ENCODE results near the gene KRTAP2-1.

KRTAP2-1 gene

DNA sequence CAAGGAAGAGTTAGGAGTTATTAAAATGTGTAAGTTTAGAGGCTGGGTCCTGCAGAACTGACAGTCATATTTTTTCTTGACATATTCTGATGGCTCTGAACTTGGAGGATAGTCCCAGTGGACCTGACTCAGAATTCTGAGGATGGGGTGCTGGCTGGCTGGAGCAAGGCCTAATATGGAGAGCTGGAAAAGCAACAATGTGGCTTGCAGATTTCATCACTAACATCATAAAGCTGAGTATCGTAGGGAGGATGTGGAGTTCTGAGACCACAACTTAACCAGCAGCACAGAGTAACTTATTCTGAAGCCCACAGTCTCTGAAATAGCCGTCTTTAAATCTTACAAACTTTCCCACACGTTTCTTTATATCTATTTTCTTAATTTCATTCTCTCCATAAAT is 22.4 kb downstream of the KRTAP2-1 start:
- TF ChIP-seq, protein P1, sequence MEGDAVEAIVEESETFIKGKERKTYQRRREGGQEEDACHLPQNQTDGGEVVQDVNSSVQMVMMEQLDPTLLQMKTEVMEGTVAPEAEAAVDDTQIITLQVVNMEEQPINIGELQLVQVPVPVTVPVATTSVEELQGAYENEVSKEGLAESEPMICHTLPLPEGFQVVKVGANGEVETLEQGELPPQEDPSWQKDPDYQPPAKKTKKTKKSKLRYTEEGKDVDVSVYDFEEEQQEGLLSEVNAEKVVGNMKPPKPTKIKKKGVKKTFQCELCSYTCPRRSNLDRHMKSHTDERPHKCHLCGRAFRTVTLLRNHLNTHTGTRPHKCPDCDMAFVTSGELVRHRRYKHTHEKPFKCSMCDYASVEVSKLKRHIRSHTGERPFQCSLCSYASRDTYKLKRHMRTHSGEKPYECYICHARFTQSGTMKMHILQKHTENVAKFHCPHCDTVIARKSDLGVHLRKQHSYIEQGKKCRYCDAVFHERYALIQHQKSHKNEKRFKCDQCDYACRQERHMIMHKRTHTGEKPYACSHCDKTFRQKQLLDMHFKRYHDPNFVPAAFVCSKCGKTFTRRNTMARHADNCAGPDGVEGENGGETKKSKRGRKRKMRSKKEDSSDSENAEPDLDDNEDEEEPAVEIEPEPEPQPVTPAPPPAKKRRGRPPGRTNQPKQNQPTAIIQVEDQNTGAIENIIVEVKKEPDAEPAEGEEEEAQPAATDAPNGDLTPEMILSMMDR (conservative IDR thresholded peaks at IDR 0.05), result no peak

DNA sequence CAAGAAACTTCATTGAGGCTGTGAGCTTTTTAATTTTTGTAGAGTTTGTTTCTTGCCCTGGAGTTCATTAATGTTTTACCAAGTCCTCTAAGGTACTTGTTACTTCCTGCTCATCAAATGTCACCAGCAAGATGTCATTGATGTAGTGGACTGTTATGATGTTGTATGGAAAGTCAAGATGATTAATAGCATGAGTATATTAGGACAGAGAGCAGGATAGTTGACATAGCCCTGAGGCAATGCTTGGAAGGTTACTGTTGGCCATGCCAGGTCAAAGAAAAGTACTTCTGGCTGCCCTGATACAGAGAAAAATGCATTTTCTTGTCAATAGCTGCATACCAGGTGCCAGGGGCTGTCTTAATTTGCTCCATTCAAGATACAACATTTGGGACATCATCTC is 26.8 kb downstream of the KRTAP2-1 start:
- H3K27ac ChIP-seq, result no peak overlapping the region
- TF ChIP-seq, protein P1 (conservative IDR thresholded peaks at IDR 0.05), result no peak

More for the DNA sequence above, 22.4 kb downstream of the KRTAP2-1 start:
- H3K27ac ChIP-seq, result no peak overlapping the region

DNA sequence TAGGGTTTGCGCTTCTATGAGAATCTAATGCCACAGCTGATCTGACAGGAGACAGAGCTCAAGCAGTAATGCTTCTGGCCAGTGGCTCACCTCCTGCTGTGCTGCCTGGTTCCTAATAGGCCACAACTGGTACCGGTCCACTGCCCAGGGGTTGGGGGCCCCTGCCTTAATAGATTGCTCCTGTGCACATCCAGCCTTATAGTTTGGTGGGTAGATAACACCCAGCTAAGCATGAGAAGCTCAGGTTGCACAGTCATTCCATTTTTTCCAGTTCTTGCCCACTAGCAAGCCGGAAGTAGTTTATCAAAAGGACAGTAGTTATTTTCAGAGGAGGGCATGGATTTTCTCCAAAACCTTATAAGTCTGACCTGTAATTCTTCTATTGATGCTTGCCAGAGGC is 27.7 kb downstream of the KRTAP2-1 start:
- H3K27ac ChIP-seq, result no peak overlapping the region
- TF ChIP-seq, protein P1 (conservative IDR thresholded peaks at IDR 0.05), result no peak

DNA sequence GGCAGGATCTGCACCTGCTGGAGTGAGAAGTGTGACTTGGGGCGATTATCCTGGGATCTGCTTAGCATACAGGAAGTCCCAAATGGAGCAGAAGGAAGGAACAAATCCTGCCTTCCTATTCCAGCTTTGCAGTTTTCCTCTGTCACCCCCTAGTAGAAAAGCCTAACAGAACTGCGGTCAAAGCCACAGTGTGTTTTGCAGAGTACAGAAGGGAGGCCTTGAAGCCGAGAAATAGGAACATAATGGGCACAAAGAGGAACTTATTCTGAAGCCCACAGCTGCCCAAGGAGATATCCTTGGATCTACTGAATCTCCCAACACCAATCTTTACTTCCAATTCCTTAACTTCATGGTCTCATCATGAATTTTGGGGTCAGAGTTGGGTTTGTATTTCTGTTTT is 28.6 kb downstream of the KRTAP2-1 start:
- no peak overlapping the region for H3K27ac ChIP-seq
- TF ChIP-seq, protein P1 (conservative IDR thresholded peaks at IDR 0.05), result no peak

DNA sequence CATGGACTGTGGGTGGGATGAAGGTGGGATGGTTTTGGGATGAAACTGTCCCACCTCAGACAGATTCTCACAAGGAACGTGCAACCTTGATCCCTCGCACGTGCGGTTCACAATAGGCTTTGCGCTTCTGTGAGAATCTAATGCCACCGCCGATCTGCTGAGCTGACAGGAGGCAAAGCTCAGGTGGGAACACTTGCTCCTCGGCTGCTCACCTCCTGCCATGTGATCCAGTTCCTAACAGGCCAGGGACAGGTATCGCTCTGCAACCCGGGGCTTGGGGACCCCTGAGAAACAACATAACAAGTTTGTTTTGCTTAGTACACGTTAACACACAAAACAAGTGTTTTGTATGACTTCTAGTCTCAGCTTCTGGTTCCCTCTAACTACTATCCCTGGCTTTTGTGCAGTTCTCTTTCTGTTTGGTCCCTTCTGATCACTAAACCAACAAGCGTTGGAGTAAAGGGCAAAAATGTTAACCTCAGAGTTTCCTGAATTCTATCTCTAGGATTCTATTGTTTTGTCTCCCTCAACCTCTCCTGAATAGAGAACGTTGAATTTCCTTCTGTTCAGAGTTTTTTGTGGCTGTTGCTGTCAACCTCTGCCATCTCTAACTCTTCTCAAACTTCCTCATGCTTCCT is 30.4 kb downstream of the KRTAP2-1 start:
- TF ChIP-seq, protein P1 (conservative IDR thresholded peaks at IDR 0.05), result no peak

DNA sequence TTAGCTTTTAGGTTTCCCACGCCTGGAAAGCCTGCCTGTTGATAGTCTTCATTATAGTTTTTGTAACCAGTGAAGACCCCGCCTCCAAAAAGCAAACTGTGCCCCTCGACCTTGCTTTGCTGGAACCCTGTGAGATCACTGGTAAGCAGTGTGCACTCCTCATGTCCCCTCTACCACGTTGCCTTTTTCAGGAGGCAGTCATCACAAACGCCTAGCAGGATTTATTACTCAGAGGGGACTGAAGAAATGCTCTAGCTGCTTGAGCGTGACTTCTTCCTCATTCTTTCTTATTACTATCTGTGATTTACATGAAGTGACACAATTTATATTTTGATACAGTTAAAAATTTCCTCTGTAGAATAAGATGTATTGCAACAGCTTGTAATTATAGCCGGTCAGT is 31.7 kb downstream of the KRTAP2-1 start:
- H3K27ac ChIP-seq, result no peak overlapping the region
- TF ChIP-seq, protein P1 (conservative IDR thresholded peaks at IDR 0.05), result no peak

More for the DNA sequence above, 30.4 kb downstream of the KRTAP2-1 start:
- no peak overlapping the region for H3K27ac ChIP-seq

DNA sequence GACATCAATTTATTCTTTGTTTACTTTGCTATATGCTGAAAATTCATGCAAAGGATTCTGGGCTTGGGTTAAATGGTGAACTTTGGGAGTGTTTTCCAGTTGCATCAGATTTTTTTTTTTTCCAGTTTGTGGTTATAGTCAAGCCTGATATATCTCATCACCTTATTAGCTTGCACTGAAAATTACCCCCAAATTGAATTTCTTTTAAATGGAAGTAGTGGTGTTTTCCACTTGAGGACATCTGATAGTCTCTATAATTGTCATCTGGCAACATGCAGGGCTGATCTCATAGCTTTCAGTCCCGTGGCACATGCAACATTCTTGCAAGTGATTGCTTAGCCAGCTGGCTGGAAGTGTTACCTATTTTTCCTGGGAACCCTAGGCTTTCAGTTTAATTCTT is 33.5 kb downstream of the KRTAP2-1 start:
- TF ChIP-seq, protein P1 (conservative IDR thresholded peaks at IDR 0.05), result no peak
- H3K27ac ChIP-seq, result no peak overlapping the region
